HG03558 (cell line): ENCODE measurements around the gene ERBB4.
"Not testable (repeated sequence)": the region's sequence is repeated elsewhere in the genome, so short reads cannot be mapped to it uniquely, and the experiment has no call there.

Source experiments
- ATAC-seq: cut with Tn5 transposase; IDR thresholded peaks from one replicate; pipeline ENCODE4 v1.9.1; 2021; ENCODE audit warnings: moderate number of reproducible peaks; ENCODE audit not compliant: unreplicated experiment; ENCODE audit errors: extremely low read depth

Gene ERBB4

DNA sequence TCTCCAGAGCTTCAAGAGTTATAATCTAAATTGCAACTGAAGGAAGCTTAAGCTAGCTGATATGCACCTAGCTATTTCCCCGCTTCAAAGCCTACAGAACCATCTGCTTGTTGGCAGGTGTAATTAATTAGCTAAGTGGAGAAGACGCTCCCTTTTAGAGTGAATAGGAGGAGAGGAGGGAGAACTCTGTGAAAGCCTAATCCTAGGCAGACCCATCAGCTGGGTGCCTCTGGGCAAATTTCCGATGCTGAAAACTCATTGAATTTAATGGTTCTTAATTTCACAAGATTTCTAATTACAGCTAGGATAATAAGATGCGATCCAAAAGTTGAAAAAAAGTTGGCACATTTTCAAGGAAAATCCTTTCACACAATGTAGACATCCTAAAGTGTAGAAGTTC lies 735.9 kb downstream of the ERBB4 start:
- no peak for ATAC-seq

DNA sequence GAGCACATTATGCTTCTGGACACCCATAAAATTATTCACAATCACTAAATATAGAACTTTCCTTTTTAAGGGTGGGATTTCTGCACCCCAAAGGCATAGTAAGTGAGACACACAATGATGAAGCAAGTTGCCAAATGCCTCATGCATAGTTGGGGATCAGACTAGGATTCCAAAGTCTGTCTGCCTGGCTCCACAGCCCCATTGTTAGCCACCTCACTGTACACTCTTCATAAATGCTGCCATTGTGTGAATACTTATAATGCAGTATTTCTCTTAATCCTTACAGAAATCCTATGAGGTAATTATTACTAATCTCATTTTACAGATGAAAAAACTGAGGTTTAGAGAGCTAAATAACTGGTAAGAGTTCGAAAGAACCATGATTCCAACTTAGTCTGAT lies 738.6 kb downstream of the ERBB4 start:
- ATAC-seq, result no peak

DNA sequence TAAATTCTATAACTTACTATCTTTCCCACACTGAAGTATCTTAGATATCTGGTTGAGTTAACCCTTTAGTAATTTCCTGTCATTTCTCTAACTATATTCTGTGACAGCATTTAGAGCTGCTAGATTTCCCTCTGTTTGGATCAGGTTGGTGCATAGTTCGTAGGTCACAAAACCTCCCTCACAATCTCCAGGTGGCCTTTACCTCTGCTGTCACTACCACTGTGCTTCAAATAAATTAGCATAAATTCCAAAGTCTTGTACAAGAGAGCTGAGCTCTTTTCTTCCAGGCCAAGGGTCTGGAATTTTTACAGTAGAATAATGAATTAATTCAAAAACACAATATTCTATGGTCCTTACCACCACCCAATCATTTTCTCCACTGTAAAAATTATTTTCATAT lies 739.7 kb downstream of the ERBB4 start:
- ATAC-seq, result no peak

DNA sequence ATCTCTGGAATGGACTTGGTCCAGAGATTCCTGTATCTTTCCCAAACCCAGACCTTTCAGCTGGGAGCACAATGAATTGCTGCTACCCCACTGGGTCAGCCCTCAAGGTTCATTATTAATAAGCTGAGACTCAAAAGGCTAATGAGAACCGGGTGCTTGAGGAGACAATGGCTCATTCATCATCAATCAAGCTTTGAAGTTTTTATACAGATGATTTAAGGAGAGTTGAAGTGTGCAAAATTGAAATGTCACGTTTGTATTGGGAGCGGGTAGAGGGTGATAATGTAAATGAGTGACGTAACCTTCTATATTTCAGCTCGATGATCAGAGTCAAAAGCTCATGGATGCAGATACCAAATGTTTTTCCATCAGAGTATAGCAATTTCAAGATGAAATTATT lies 744.9 kb downstream of the ERBB4 start:
- ATAC-seq, result no peak

DNA sequence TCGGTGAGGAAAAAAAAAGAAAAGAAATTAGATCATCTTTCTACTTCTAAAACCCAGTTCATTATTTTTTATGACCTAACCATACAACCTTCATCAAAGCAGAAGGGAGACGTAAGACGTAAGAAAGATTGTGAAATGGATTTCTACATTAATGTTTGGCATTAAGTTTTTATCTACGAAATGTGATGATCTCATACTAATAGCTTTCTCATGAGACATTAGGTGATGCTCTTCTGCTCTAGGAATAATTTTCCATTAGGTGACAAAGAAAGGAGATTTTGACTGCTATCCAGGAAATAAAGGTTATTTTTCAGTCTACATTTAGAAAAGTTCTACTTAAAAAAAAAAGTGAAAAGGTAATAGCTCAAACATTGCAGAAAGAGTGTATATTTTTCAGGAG lies 748.6 kb downstream of the ERBB4 start:
- no peak for ATAC-seq

DNA sequence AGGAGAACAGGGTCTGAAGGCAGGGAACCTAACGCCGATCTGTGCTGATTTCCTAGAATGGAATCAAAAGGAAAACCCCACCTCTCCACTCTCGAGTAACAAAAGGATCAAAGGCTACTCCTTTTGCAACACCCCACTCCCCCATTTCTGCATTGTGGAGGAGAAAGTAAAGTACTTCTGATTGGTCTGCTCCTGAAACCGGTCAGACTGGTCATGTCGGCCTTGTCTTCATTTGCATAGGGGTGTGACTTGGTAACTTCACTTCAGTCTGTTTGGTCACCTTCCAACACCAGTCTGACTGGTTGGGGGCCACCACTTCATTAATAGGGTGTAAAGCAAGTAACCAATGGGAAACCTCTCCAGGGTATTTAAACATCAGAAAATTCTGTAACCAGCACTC lies 771.9 kb downstream of the ERBB4 start:
- no peak for ATAC-seq

DNA sequence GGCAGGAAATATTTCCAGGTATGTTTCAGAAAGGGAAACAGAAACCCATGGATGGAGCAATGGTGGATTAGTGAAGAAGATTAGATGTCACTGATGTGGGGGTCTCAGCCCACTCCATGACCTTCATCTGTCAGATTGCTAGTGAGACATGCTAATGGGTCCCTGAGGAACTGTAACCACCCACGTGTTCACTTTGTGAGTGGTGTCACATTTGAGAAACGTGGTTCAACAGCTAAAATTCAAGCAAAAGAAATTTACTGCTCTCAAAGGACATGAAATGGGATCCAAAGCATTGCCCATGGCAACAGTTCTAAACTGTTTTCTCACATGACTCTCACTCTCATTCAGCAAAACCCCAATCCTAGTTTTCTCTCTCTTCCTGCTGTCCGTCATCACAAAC lies 776.1 kb downstream of the ERBB4 start:
- ATAC-seq, result no peak

DNA sequence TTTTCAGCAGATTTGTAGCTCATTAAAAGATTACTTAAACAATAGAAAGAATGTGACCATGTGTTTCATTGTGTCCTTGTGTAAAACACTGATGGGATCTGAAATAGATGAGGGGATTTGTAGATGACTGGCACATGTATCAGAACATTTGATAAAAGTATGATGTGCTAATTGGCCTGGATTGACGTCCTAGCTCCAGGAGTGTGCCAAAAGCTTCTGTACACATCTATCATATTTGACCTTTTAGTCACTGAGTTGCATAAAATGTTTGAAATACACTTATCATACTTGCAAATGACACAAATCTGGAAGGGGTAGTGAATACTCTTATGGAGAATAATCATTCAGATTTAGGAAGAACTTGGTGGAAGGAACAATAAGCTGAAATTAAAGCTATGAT lies 778.5 kb downstream of the ERBB4 start:
- ATAC-seq, result no peak

DNA sequence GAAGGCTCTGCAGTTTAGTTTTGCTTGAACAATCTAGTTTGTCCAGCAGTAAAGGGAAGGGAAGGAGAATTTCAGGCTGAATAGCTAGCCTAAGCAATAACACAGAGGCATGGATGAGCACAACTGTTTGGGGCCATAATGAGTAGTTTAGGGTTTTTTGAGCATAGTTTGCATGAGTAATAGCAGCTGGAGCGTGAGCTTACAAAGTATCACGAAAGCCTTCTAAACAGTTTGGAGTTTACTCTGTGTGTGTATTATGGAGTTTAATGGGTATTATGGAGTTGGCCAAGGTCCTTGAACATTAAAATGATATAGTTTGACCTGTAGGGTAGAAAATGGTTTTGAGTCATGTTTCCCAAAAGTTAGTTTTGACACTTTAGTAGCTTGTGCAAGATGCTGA lies 782.3 kb downstream of the ERBB4 start:
- no peak for ATAC-seq

DNA sequence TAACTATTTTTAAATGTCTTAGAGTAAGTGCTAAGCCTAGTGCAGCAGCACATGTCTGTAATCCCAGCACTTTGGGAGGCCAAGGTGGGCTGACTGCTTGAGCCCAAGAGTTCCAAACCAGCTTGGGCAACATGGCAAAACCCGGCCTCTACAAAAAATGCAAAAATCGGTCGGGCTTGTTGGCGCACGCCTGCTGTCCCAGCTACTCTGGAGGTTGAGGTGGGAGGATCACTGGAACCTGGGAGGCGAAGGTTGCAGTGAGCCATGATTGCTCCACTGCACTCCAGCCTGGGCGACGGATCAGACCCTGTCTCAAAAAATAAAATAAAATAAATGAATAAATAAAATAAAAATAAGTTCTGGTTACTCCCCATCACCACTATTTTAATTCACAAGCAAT lies 783.4 kb downstream of the ERBB4 start:
- no peak for ATAC-seq

DNA sequence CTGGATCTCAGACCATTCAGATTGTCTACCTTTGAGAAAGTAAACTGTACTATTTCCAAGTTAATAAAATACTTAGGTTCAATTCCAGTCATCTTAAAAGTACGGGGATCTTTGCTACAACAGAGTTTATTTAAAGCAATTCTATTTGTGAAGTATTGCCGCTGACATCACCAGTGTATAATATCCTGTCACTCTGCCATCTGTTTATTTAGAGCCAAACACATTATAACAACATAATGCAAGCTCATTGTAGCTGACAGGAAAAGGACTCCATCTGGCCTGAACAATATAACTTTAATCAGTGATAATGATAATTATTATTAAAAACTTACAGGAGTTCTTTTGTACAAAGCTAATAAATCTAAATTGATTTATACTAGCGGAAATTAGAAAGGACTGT lies 786.8 kb downstream of the ERBB4 start:
- no peak for ATAC-seq

DNA sequence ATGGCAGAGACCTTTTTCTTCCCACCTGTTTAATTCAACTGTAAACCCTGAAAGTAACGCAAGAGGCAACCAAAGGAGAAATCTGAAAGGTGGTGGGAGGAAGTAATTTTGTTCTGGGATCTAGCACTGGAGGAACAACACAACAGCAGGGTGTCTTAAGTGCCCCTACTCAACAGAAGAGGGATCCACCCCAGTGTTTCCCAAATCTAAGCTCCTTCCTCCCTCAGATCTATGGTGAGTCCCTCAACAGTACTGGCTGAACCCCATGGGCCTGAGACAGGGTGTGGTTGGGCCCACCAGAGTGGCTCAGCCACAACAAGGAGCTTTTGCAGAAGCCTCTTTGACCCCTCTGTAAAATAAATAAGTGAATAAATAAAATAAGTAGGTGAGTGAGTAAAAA lies 790.3 kb downstream of the ERBB4 start:
- ATAC-seq, result no peak

DNA sequence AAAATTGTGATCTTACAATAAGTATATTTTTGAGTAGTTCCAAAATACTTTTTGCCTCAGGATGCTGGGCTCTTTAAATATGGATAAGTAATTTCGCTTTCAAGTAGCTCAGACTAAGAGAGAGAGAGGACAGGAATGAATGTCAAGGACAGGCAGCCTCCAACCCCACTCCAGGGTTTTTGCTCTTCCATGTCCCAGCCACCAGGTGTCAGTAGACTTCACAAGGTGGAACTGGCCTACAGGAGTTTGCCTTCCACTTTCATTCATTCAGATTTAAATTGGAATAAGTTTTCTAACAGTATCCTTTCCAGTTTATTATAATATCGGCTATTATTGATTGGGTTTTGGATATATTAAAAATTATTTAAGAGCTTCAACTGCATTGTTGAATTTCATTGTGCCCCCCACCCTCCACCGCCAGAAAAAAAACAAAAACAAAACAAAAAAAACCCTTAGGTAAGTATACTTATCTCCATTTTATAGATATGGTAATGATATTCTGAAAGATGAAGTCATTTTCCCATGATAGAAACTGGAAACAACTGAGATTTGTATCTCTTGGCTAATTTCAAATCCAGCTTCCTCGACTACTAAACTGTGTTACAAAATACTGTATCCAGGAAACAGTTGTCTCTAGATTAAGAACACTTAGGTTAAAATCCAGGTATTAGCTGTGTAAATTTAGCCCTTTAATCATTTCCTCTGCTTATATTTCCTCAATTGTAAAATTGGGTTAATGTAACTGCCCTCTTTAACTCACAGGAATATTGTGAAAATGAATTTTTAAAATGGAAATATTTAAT lies 793.1 kb downstream of the ERBB4 start:
- no peak for ATAC-seq

DNA sequence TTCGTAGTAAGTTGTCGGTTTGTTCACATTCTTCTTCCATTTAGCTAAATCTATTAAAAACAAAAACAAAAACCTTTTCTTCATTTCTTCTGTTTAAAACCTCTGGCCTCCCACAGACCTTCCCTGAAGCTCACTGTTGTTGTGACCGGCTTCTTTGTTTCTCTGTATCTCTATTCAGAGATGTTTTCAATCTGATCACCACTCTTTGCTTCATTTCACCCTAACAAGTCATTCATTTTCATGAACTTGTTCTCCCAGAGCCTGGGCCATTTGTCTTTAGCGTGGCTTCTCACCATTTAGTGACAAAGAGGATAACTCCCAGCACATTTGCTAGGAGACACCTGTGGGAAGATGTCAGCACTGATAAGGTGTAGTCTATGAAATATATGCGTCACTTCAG lies 794.2 kb downstream of the ERBB4 start:
- no peak for ATAC-seq

DNA sequence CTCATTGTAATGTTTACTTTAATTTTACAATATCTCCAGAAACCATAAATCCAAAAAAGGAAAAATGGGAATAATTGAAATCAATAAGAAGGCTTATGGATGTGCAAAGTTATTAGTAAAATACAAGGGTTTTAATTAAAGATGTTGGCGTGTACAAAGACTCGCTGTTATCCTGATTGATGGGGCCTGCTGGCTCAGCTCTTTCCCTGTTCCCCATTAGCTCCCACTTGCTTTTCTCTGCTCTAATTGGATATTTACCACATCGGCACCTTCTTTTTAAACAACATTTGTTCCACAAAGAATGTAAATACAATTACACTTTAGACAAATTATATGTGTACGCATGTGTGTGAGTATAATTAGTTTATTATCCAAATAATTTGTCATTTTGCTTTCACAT lies 796.6 kb downstream of the ERBB4 start:
- ATAC-seq, result no peak

DNA sequence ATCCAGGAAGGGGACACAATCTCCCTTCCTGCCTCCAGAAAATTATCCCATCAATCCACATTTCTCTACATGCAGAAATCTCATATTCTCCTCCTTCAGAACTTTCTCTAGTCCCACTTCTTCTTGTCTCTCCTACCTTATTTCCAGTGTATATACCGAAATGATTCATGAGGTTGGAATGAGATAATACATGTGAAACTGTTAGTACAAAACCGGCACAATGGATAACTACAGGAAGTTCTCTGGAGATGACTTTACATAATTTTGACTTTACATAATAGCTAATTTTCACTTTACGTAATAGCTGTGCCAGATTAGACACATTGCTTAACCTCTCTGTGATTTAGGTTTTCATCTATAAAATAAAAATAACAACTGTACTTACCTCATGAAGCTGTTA lies 801.3 kb downstream of the ERBB4 start:
- no peak for ATAC-seq

DNA sequence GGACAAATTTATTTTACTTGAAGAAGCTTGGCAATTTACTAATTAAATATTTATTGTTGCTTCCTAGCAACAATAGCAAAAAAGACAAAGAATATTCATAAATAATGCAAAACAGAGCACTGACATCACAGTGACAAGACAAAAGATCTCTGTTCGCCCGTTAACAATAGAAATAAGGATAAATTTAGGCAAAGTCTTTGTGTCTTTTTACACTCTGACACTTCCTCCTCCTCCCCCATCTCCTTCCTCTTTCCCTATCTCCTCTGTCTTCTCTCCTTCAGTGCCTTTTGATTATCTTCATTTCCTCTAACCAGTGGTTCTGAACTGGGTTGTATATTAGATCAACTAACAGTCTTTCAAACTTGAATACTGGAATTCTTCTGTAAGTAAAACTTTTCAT lies 808.4 kb downstream of the ERBB4 start:
- no peak for ATAC-seq

DNA sequence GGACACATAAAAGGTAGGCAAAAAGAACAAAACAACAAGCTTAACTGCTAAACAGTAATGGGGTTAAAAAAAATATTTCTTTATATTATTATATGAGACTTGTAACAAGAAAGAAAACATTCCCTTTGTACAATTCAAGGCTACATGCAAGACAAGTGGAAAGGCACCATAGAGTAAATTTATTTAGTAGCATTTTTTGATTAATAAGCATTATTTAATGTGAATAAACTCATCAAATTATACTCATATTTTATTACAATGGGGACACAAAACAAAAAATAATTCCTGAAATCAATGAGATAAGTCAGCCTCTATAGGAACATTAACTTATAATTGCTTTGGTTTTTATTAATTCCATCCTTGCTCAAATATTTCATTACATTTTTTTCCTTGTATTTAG lies 809.2 kb downstream of the ERBB4 start:
- ATAC-seq, result no peak

DNA sequence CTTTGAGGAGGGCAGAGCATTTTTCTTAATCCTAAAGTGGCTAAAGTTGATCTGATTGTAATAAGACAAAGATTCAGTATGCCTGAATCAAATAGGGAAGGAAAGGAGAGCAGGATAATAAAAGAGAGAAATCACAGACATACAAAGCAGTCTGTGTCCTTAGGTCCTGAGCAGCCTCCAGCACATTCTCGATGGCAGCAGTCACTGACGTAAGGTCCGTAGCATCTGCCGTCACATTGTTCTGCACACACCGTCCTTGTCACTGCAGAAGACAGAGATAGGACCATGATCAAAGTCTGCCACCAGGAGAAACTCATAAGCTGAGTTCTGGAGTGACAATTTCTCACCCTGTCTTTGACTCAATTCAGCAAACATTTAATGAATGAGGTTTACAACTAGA lies 813.7 kb downstream of the ERBB4 start:
- no peak for ATAC-seq

DNA sequence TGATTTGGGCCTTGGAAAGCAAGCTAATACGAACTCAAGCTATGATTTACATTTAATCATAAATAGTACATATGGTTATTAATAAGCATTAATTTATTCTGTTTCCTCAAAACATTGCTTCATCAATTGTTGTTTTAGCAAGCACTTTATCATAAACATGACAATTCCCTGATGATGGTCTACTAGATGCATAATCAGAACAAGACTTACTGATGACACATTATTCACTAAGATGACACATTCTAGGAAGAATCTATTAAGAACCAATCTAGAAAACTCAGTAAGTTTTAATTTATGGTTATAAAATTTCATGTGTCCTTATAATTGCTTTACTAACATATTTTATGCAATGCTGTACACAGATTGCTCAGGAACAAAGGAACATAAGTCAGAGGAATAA lies 815.2 kb downstream of the ERBB4 start:
- ATAC-seq, result no peak

DNA sequence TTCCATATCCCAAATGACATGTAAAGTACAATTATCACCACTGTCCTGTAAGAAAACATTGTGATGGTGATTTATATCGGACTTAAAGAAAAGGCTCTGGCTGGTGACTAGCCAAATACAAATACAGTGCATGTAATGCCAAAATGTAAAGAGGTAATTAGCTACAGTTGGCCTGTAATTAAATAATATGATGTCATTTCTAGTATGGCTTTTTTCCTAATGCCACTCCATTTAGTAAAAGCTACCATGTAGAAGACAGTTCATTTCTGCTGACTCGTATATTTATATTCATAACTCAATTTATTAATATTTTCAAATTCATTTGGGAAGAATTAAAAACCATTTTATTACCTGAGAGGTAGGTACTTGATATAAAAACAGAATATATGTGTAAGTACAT lies 815.7 kb downstream of the ERBB4 start:
- ATAC-seq, result no peak

DNA sequence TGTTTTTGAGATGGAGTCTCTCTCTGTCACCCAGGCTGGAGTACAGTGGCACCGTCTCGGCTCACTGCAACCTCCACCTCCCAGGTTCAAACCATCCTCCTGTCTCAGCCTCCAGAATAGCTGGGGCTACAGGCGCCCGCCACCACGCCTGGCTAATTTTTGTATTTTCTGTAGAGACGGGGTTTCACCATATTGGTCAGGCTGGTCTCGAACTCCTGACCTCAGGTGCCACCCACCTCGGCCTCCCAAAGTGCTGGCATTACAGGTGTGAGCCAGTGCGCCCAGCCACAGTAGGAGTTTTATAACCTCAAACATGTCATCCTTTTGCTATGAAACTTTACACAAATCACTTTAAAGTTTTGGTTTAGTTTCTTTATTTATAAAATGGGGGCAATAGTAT lies 816.7 kb downstream of the ERBB4 start:
- ATAC-seq, result not testable (repeated sequence)

DNA sequence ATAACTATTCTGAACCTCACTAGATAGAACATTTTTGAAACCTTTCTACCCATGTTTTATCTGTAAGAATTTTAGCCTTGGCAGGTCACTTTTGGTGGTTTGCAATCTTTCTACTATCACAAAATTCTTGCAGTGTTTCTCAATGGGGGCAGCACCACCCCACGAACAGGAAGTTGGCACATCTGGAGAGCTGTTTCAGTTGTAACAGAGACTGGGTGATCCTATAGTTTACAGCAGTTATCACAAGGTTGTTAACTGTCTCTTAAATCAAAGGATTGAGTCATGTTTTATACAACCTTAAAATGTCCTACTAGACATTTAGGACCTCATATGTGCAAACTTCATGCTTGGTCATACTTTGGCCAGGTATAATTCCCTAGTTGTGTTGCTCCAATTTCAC lies 829.2 kb downstream of the ERBB4 start:
- ATAC-seq, result no peak
